Smooth muscle cell (in vitro differentiated cells): ENCODE results near the gene TMEM234. TPM values are rescaled to one million over a fixed set of nuclear protein-coding genes. Genes with fewer than 3 reads are reported as not detected.

Source experiments
- DNase-seq: peaks from one replicate; lab custom pipeline; 2025; ENCODE audit not compliant: unreplicated experiment; lab: John Stamatoyannopoulos, UW
- H2AFZ ChIP-seq: fragments of 200-600 bp; sonication (generic); 2 replicates; pipeline ENCODE4 v1.6.0; 2016; ENCODE audit warnings: antibody characterized with exemption, low read depth, mild to moderate bottlenecking
- H3F3A ChIP-seq: fragments of 200-600 bp; sonication (generic); 2 replicates; pipeline ENCODE4 v1.6.0; 2017; ENCODE audit warnings: antibody characterized with exemption, low read depth
- H3K27ac ChIP-seq: fragments of 200-600 bp; sonication (generic); 2 replicates; pipeline ENCODE4 v1.5.1; 2016; ENCODE audit warnings: low read depth, mild to moderate bottlenecking
- H3K27me3 ChIP-seq: fragments of 200-600 bp; sonication (generic); 2 replicates; pipeline ENCODE4 v1.6.1; 2016; ENCODE audit warnings: low read depth, mild to moderate bottlenecking
- H3K36me3 ChIP-seq: fragments of 200-600 bp; sonication (generic); 2 replicates; pipeline ENCODE4 v1.5.1; 2016; ENCODE audit warnings: low read depth
- H3K4me1 ChIP-seq: fragments of 200-600 bp; sonication (generic); 2 replicates; pipeline ENCODE4 v1.5.1; 2016; ENCODE audit warnings: low read depth
- H3K4me2 ChIP-seq: fragments of 200-600 bp; sonication (generic); 2 replicates; pipeline ENCODE4 v1.6.0; 2016; ENCODE audit warnings: mild to moderate bottlenecking
- H3K4me3 ChIP-seq: fragments of 200-600 bp; sonication (generic); 2 replicates; pipeline ENCODE4 v1.5.1; 2016; ENCODE audit warnings: mild to moderate bottlenecking
- H3K79me2 ChIP-seq: fragments of 200-600 bp; sonication (generic); 2 replicates; pipeline ENCODE4 v1.6.0; 2016; ENCODE audit warnings: low read depth, mild to moderate bottlenecking
- H3K9ac ChIP-seq: fragments of 200-600 bp; sonication (generic); 2 replicates; pipeline ENCODE4 v1.6.0; 2016; ENCODE audit warnings: low read depth
- H3K9me3 ChIP-seq: fragments of 200-600 bp; sonication (generic); replicated peaks from 2 replicates; pipeline ENCODE4 v1.5.1; 2016; ENCODE audit warnings: low read depth
- H4K20me1 ChIP-seq: fragments of 200-600 bp; sonication (generic); 2 replicates; pipeline ENCODE4 v1.6.0; 2016; ENCODE audit warnings: low read depth
- WGBS: methylation state at CpG from one replicate; pipeline ENCODE4 v1.1.7; 2016; ENCODE audit warnings: low lambda C conversion rate; 5-methylcytosine and 5-hydroxymethylcytosine counted together
- polyA plus RNA-seq: library from polyadenylated mRNA; unstranded; fragments of >200 nt; fragmentation: Nextera tagmentation; extraction: Ambion mirVana; gene quantifications from 2 replicates; pipeline ENCODE4 v1.2.1, GENCODE V29; 2016
- total RNA-seq: library from RNA; depleted of rRNA; stranded (reverse); fragments of >200 nt; gene quantifications from 2 replicates; pipeline ENCODE4 v1.2.3, GENCODE V29; 2014
- TF ChIP-seq, protein P1 (sequence below): fragments of 200-600 bp; sonication (generic); IDR thresholded peaks from 2 replicates; pipeline ENCODE4 v1.5.1; 2017; ENCODE audit warnings: borderline replicate concordance, mild to moderate bottlenecking, antibody characterized with exemption; ENCODE audit not compliant: insufficient read depth, poor library complexity, severe bottlenecking

The TMEM234 gene
- total RNA-seq (10.9 and 13.3 TPM in 2 replicates), polyA plus RNA-seq (19.8 and 27.5 TPM in 2 replicates)

DNA sequence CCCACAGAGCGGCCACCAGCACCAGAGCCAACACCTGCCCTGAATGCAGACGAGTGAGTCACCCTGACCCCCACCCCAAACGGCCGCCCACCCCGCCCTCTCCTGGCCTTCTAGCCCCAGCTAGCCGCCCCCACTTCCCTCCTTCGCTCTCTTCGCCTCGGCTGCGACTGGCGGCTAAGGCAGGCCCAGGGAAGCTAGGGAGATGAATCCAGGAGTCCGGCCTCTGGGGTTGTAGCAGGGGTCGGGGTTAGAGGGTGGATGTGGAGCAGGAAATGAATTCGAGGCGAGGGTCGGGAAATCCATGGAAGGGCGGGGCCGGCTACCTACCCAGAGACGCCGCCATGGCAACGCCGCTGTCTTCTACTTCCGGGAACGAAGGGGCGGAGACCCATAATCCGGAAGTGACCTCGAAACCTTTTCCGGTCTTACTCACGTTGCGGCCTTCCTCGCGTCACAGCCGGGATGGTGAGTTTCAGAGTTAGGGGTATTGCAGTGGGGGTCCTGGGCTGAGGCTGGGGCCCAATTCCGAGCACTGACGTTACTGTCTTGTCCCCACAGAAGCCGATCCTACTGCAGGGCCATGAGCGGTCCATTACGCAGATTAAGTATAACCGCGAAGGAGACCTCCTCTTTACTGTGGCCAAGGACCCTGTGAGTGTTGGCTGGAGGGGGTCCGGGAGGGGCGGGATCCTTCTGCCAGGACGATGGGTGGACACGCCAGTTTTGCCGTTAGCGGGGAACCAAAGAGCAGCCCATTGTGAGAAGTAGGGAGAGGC, at the start of gene TMEM234, which contains the start of gene EIF3I:
TSS of gene TMEM234 (minus strand) at position 374 of the 776 bp plus-strand sequence. CDS start at position 343, 31 bp downstream.
TSS of gene EIF3I (plus strand) at position 428 of the 776 bp plus-strand sequence. CDS start at position 463, 35 bp downstream.
- Histone ChIP-seq H3K79me2 (peaks cover 45% of the 10 kb centered on the region), H2AFZ (peak within 1 kb of the TSS; percentile 94), H3K9me3 (no peaks in the 10 kb centered on the region), H3K4me1 (peaks cover 15% of the 10 kb centered on the region), H3K4me3 (peak within 1 kb of the TSS; percentile 98), H4K20me1 (no peaks in the 10 kb centered on the region), H3K4me2 (peak within 1 kb of the TSS; percentile 91), H3K9ac (peak within 1 kb of the TSS; percentile 97), H3K27me3 (no peaks in the 10 kb centered on the region), H3F3A (no peaks in the 10 kb centered on the region), H3K27ac (peak within 1 kb of the TSS; percentile 95), H3K36me3 (no peaks in the 10 kb centered on the region)
- WGBS: under 1% methylated on average over 43 of the region's 46 CpGs
- peak; percentile 39 for DNase-seq
- TF ChIP-seq, protein P1, sequence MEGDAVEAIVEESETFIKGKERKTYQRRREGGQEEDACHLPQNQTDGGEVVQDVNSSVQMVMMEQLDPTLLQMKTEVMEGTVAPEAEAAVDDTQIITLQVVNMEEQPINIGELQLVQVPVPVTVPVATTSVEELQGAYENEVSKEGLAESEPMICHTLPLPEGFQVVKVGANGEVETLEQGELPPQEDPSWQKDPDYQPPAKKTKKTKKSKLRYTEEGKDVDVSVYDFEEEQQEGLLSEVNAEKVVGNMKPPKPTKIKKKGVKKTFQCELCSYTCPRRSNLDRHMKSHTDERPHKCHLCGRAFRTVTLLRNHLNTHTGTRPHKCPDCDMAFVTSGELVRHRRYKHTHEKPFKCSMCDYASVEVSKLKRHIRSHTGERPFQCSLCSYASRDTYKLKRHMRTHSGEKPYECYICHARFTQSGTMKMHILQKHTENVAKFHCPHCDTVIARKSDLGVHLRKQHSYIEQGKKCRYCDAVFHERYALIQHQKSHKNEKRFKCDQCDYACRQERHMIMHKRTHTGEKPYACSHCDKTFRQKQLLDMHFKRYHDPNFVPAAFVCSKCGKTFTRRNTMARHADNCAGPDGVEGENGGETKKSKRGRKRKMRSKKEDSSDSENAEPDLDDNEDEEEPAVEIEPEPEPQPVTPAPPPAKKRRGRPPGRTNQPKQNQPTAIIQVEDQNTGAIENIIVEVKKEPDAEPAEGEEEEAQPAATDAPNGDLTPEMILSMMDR: no peak

DNA sequence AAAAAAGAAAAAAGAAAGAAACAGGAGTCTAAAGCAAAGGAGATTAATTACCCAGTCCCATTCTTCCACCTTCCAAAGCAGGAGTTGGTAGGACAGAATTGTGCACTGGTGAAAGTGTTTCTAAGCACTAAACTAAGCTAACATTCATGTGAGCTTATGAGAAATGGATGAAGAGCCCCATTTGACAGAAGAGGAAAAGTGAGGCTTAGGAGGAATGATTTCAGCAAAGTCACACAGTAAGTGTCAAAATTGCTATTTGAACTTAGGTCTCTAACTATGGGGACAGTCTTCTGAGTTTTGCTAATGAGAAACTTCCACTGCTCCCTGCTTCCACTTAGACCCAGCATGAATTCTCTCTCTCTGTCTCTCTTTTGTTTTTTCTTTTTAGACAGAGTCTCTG, 47.6 kb upstream of the TMEM234 start:
- no peak overlapping the region for H3K4me3 ChIP-seq
- no peak overlapping the region for H2AFZ ChIP-seq
- H4K20me1 ChIP-seq: no peaks in the 10 kb centered on the region
- H3K9me3 ChIP-seq: no peaks in the 10 kb centered on the region
- DNase-seq: no peak
- no peaks in the 10 kb centered on the region for H3F3A ChIP-seq
- H3K27ac ChIP-seq: no peak overlapping the region
- H3K36me3 ChIP-seq: no peaks in the 10 kb centered on the region
- no peak overlapping the region for H3K4me2 ChIP-seq
- H3K79me2 ChIP-seq: no peaks in the 10 kb centered on the region
- no peak overlapping the region for H3K9ac ChIP-seq
- TF ChIP-seq, protein P1: no peak
- no peaks in the 10 kb centered on the region for H3K27me3 ChIP-seq
- peaks cover 5% of the 10 kb centered on the region for H3K4me1 ChIP-seq

DNA sequence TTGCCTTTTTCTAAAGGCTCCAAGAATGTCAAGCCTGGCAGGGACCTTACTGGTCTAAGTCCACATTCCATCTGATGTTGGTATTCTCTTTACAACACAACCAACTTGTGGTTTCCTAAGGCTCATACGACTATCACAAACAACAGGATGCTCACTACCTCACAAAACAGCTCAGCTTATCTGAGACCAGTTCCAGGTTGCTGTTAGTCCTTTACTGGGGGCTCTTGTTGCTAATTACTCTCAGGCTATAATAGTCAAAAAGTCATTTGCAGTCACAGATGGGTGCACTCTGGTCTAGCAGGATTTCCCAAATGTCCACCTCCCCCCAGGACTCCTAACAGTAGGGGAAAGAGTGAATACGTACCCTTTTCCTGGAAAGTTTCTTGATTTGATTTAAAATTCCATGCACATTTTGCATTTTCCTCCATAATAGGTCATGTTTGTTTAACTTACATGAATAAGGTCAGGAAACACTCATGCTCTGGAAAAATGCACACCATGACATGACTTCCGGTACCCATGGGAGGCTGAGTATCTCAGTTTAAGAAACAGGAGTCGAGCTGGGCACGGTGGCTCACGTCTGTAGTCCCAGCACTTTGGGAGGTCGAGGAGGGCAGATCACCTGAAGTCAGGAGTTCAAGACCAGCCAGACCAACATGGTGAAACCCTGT, 44.9 kb upstream of the TMEM234 start:
- Histone ChIP-seq H4K20me1 (no peaks in the 10 kb centered on the region), H3K27me3 (no peaks in the 10 kb centered on the region), H3K79me2 (no peaks in the 10 kb centered on the region), H3K4me2 (no peak overlapping the region), H3K36me3 (no peaks in the 10 kb centered on the region), H2AFZ (no peak overlapping the region), H3K4me3 (no peak overlapping the region), H3K9me3 (no peaks in the 10 kb centered on the region), H3K27ac (no peak overlapping the region), H3K9ac (no peak overlapping the region), H3K4me1 (no peaks in the 10 kb centered on the region), H3F3A (no peaks in the 10 kb centered on the region)
- WGBS: 80% methylated on average over 7 of the region's 7 CpGs
- no peak for DNase-seq
- TF ChIP-seq, protein P1: no peak
